Posterior cingulate gyrus (tissue), 11 donors: ENCODE results near the gene JADE3.
A peak's percentile ranks its signal among the peaks of the same experiment; 100 is the strongest.
"Not testable (repeated sequence)": the region's sequence is repeated elsewhere in the genome, so short reads cannot be mapped to it uniquely, and the experiment has no call there.

Source experiments
- DNase-seq, 10 donors: peaks; one replicate each; pipeline versions ENCODE4 v3.0.0 to v3.0.0-alpha.2; 2020 to 2021; ENCODE audit warnings: mixed read lengths in 3 of 10
- intact Hi-C: fragments of 100-400 bp; cut with DNase I; formaldehyde crosslinking; loops from one replicate; pipeline ENCODE4 v1.15.1; 2023

The JADE3 gene

GRCh38 chrX:46927718-46928117 lies 15.5 kb downstream of the JADE3 start:
- intact Hi-C loops, result no loop called here
- DNase-seq, result no peak

GRCh38 chrX:46929439-46930261 lies 17.4 kb downstream of the JADE3 start:
- intact Hi-C loops, result no loop called here
- no peak for DNase-seq

- no peak for DNase-seq
- intact Hi-C loops, result no loop called here
Observed at GRCh38 chrX:46935295-46935694, 23.1 kb downstream of the JADE3 start.

- intact Hi-C loops, result no loop called here
- no peak for DNase-seq
Observed at GRCh38 chrX:46938589-46938988, 26.4 kb downstream of the JADE3 start.

- no peak for DNase-seq
- intact Hi-C loops, result no loop called here
Observed at GRCh38 chrX:46941341-46941740, 29.1 kb downstream of the JADE3 start.

GRCh38 chrX:46953137-46953527 lies 40.9 kb downstream of the JADE3 start:
- no peak for DNase-seq
- intact Hi-C loops, result no loop called here

GRCh38 chrX:46953597-46953996 lies 41.4 kb downstream of the JADE3 start:
- DNase-seq, result no peak
- intact Hi-C loops, result no loop called here

- intact Hi-C loops, result no loop called here
- no peak for DNase-seq
Observed at GRCh38 chrX:46954716-46955115, 42.5 kb downstream of the JADE3 start.

- DNase-seq, intact Hi-C loops: not testable (repeated sequence)
Observed at GRCh38 chrX:46956589-46956988, 44.4 kb downstream of the JADE3 start.

- intact Hi-C loops, result no loop called here
- no peak for DNase-seq
Observed at GRCh38 chrX:46957297-46957696, 45.1 kb downstream of the JADE3 start.

- intact Hi-C loops, result no loop called here
- DNase-seq, result no peak
Observed at GRCh38 chrX:46959101-46959500, 46.9 kb downstream of the JADE3 start.

- intact Hi-C loops, result no loop called here
- DNase-seq, result no peak
Observed at GRCh38 chrX:46959985-46960700, 47.9 kb downstream of the JADE3 start.

GRCh38 chrX:46961097-46961496 lies 48.9 kb downstream of the JADE3 start:
- intact Hi-C loops, result no loop called here
- no peak for DNase-seq

- intact Hi-C loops, result no loop called here
- peak in 2 of 10 donors; percentile 3 to 11 for DNase-seq
Observed at GRCh38 chrX:46961574-46962283, 49.5 kb downstream of the JADE3 start.

GRCh38 chrX:46965125-46965758 lies 53.0 kb downstream of the JADE3 start:
- no peak for DNase-seq
- intact Hi-C loops, result no loop called here

- intact Hi-C loops, result no loop called here
Observed at GRCh38 chrX:46967547-46967946, 55.3 kb downstream of the JADE3 start.

GRCh38 chrX:46977046-46977445 lies 64.8 kb downstream of the JADE3 start:
- intact Hi-C loops, DNase-seq: not testable (repeated sequence)

More at GRCh38 chrX:46967547-46967946, 55.3 kb downstream of the JADE3 start:
- DNase-seq, result no peak

- peak in 6 of 10 donors; percentile 4 to 70 (median 31) for DNase-seq
- intact Hi-C loops, result no loop called here
Observed at GRCh38 chrX:46978341-46979291, 66.4 kb downstream of the JADE3 start.

GRCh38 chrX:46984705-46985104 lies 72.5 kb downstream of the JADE3 start:
- no peak for DNase-seq
- intact Hi-C loops, result no loop called here

GRCh38 chrX:46989548-46989947 lies 77.3 kb downstream of the JADE3 start:
- intact Hi-C loops, result no loop called here
- DNase-seq, result no peak
